GM12878 (cell line): ENCODE measurements around the gene SLC27A5. TPM values are rescaled to one million over a fixed set of nuclear protein-coding genes. Genes with fewer than 3 reads are reported as not detected.
A peak's percentile ranks its signal among the peaks of the same experiment; 100 is the strongest.

ENCODE experiments used
- EGR1 ChIP-seq, 2 experiments: IDR thresholded peaks; 1 replicate in 1 of 2; 2 replicates in 1 of 2; pipeline ENCODE4 v1.6.1; 2011 to 2012; ENCODE audit warnings: low read depth in 2 of 2, low read length in 2 of 2, borderline replicate concordance in 1 of 2, mild to moderate bottlenecking in 1 of 2, moderate library complexity in 1 of 2
- FOS ChIP-seq: IDR thresholded peaks from 3 replicates; pipeline ENCODE4 v1.6.1; 2011; ENCODE audit warnings: borderline replicate concordance; ENCODE audit not compliant: insufficient read length; ENCODE audit errors: extremely low read depth
- GATAD2B ChIP-seq: fragments of 450-650 bp; conservative IDR thresholded peaks from 2 replicates; pipeline ENCODE4 v1.6.1; 2017; ENCODE audit warnings: low read depth, mild to moderate bottlenecking, moderate library complexity
- HCFC1 ChIP-seq: fragments of 150-350 bp; IDR thresholded peaks from 2 replicates; pipeline ENCODE4 v1.6.1; 2014; ENCODE audit warnings: low read length
- HDAC2 ChIP-seq: fragments of 200-600 bp; sonication (generic); IDR thresholded peaks from 2 replicates; pipeline ENCODE4 v1.6.1; 2017
- PML ChIP-seq: IDR thresholded peaks from 2 replicates; pipeline ENCODE4 v1.6.1; 2012; ENCODE audit warnings: low read length, inconsistent platforms
- POLR2A ChIP-seq: IDR thresholded peaks from 2 replicates; pipeline ENCODE4 v1.6.1; 2011; ENCODE audit warnings: low read depth, mild to moderate bottlenecking, low read length
- RBBP5 ChIP-seq: fragments of 200-600 bp; sonication (generic); conservative IDR thresholded peaks from 2 replicates; pipeline ENCODE4 v1.6.1; 2016
- SIN3A ChIP-seq: IDR thresholded peaks from 2 replicates; pipeline ENCODE4 v1.6.1; 2012; ENCODE audit warnings: low read depth, low read length, improper control_type of control experiment
- SREBF1 ChIP-seq: IDR thresholded peaks from 2 replicates; pipeline ENCODE4 v1.6.1; 2012; ENCODE audit warnings: mild to moderate bottlenecking, low read length
- SUPT20H ChIP-seq: IDR thresholded peaks from 2 replicates; pipeline ENCODE4 v1.6.1; 2011; ENCODE audit warnings: low read depth, mild to moderate bottlenecking, low read length, moderate library complexity, borderline replicate concordance; ENCODE audit not compliant: control insufficient read depth
- polyA plus RNA-seq, 11 experiments: library from polyadenylated mRNA; depleted of rRNA in 4 of 11; unstranded in 6 of 11; stranded (reverse) in 5 of 11; fragments of >200 nt; fragmentation: Nextera tagmentation in 4 of 11; fragmentation: Illumina TruSeq in 1 of 11; extraction: Ambion mirVana in 4 of 11; extraction: Trizol in 1 of 11; gene quantifications; 1 replicate in 1 of 11; 2 replicates in 10 of 11; pipeline versions ENCODE4 v1.2.1 to v1.2.3, GENCODE V29; 2011 to 2016; ENCODE audit warnings: inconsistent platforms in 2 of 11, missing spikeins in 2 of 11, low read depth in 1 of 11
- total RNA-seq, 4 experiments: library from RNA; depleted of rRNA in 3 of 4; stranded (reverse); fragments of >200 nt in 3 of 4; fragmentation: Illumina TruSeq in 1 of 4; extraction: Trizol in 1 of 4; gene quantifications; 2 replicates each; pipeline versions ENCODE4 v1.2.1 to v1.2.3, GENCODE V29; 2013 to 2021
- TF ChIP-seq, protein P1 (sequence below): fragments of 450-650 bp; IDR thresholded peaks from 2 replicates; pipeline ENCODE4 v1.6.1; 2016; ENCODE audit warnings: mild to moderate bottlenecking, moderate library complexity, borderline replicate concordance
- TF ChIP-seq, protein P2 (sequence below): fragments of 450-650 bp; IDR thresholded peaks from 2 replicates; pipeline ENCODE4 v1.6.1; 2018; ENCODE audit warnings: mild to moderate bottlenecking, low read depth, moderate library complexity; ENCODE audit not compliant: partially characterized antibody
- TF ChIP-seq, protein P3 (sequence below): fragments of 450-650 bp; IDR thresholded peaks from 2 replicates; pipeline ENCODE4 v1.6.1; 2016; ENCODE audit warnings: mild to moderate bottlenecking
- TF ChIP-seq, protein P4 (sequence below): IDR thresholded peaks from 2 replicates; pipeline ENCODE4 v1.6.1; 2012; ENCODE audit warnings: low read length, inconsistent platforms
- TF ChIP-seq, protein P5 (sequence below), 3 experiments: IDR thresholded peaks in 2 of 3; conservative IDR thresholded peaks in 1 of 3; 2 replicates each; pipeline ENCODE4 v1.5.1; 2011; ENCODE audit warnings: low read depth in 3 of 3, low read length in 3 of 3, mild to moderate bottlenecking in 3 of 3, control low read depth in 2 of 3, moderate library complexity in 2 of 3, inconsistent platforms in 1 of 3, mixed read lengths in 1 of 3; ENCODE audit not compliant: control insufficient read depth in 2 of 3, insufficient read depth in 1 of 3; ENCODE audit errors: extremely low read depth in 1 of 3

The SLC27A5 gene
- total and polyA plus RNA-seq, 10 of the 15 experiments (the other 5 are each of a cell fraction or from before 2014, with no cell fraction given), result 21.2 to 127 (median 31.8) TPM

DNA sequence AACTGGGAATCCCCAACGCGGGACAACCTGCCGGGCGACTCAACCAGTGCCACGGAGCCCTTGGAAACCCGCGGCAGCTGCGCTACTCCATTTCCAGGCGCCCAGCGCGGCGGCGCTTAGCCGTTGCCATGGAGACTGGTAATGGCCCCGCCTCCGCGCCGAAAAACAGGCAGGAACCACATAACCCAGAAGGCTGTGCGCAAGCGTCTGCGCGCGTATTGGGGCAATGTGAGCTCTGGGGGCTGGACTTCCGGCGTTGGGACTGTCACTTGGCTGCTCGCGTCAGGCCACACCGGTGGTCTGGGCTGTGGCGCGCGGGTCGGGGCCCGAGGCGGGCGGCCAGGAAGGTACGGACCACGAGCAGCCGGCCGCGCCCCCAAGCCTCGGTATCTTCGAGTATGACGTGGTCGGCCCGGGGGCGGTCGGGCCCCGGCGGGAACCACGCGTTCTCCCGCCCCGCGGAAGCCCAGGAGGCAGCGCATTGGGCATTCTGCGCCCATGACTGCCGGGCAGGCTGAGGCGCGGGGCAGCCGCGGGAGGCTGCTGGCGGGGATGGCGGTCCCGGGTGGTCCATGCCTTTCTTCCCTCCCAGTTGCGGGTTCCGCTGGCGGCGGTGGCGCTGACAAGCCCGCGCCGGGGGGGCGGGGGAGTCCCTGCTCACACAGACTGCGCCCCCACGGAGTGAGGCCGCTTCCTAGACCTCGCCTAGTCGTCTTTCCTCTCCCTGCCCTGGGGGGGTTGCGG lies 60.3 kb downstream of the SLC27A5 start, which contains the start of gene ZNF324B (continued):
- TF ChIP-seq, protein P1, sequence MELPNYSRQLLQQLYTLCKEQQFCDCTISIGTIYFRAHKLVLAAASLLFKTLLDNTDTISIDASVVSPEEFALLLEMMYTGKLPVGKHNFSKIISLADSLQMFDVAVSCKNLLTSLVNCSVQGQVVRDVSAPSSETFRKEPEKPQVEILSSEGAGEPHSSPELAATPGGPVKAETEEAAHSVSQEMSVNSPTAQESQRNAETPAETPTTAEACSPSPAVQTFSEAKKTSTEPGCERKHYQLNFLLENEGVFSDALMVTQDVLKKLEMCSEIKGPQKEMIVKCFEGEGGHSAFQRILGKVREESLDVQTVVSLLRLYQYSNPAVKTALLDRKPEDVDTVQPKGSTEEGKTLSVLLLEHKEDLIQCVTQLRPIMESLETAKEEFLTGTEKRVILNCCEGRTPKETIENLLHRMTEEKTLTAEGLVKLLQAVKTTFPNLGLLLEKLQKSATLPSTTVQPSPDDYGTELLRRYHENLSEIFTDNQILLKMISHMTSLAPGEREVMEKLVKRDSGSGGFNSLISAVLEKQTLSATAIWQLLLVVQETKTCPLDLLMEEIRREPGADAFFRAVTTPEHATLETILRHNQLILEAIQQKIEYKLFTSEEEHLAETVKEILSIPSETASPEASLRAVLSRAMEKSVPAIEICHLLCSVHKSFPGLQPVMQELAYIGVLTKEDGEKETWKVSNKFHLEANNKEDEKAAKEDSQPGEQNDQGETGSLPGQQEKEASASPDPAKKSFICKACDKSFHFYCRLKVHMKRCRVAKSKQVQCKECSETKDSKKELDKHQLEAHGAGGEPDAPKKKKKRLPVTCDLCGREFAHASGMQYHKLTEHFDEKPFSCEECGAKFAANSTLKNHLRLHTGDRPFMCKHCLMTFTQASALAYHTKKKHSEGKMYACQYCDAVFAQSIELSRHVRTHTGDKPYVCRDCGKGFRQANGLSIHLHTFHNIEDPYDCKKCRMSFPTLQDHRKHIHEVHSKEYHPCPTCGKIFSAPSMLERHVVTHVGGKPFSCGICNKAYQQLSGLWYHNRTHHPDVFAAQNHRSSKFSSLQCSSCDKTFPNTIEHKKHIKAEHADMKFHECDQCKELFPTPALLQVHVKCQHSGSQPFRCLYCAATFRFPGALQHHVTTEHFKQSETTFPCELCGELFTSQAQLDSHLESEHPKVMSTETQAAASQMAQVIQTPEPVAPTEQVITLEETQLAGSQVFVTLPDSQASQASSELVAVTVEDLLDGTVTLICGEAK, result peak; percentile 92
- TF ChIP-seq, protein P2, sequence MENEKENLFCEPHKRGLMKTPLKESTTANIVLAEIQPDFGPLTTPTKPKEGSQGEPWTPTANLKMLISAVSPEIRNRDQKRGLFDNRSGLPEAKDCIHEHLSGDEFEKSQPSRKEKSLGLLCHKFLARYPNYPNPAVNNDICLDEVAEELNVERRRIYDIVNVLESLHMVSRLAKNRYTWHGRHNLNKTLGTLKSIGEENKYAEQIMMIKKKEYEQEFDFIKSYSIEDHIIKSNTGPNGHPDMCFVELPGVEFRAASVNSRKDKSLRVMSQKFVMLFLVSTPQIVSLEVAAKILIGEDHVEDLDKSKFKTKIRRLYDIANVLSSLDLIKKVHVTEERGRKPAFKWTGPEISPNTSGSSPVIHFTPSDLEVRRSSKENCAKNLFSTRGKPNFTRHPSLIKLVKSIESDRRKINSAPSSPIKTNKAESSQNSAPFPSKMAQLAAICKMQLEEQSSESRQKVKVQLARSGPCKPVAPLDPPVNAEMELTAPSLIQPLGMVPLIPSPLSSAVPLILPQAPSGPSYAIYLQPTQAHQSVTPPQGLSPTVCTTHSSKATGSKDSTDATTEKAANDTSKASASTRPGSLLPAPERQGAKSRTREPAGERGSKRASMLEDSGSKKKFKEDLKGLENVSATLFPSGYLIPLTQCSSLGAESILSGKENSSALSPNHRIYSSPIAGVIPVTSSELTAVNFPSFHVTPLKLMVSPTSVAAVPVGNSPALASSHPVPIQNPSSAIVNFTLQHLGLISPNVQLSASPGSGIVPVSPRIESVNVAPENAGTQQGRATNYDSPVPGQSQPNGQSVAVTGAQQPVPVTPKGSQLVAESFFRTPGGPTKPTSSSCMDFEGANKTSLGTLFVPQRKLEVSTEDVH, result no peak
- TF ChIP-seq SUPT20H (no peak), SREBF1 (peak; percentile 43; the same call in 1 of the 2 replicates), HCFC1 (peak; percentile 96), POLR2A (peak; percentile 85), EGR1 (IDR thresholded peaks at IDR 0.05; ENCODE audit: borderline replicate concordance in 1 of 2, low read depth in 2 of 2, low read length in 2 of 2) (peak in 1 of 2 experiments; percentile 29; a peak in 1 of 3 replicates), HDAC2 (no peak), FOS (no peak), SIN3A (peak; percentile 91), PML (no peak), RBBP5 (no peak), GATAD2B (no peak; the same call in 1 of the 2 replicates)
- TF ChIP-seq, protein P3, sequence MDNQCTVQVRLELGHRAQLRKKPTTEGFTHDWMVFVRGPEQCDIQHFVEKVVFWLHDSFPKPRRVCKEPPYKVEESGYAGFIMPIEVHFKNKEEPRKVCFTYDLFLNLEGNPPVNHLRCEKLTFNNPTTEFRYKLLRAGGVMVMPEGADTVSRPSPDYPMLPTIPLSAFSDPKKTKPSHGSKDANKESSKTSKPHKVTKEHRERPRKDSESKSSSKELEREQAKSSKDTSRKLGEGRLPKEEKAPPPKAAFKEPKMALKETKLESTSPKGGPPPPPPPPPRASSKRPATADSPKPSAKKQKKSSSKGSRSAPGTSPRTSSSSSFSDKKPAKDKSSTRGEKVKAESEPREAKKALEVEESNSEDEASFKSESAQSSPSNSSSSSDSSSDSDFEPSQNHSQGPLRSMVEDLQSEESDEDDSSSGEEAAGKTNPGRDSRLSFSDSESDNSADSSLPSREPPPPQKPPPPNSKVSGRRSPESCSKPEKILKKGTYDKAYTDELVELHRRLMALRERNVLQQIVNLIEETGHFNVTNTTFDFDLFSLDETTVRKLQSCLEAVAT, result no peak
- TF ChIP-seq, protein P4, sequence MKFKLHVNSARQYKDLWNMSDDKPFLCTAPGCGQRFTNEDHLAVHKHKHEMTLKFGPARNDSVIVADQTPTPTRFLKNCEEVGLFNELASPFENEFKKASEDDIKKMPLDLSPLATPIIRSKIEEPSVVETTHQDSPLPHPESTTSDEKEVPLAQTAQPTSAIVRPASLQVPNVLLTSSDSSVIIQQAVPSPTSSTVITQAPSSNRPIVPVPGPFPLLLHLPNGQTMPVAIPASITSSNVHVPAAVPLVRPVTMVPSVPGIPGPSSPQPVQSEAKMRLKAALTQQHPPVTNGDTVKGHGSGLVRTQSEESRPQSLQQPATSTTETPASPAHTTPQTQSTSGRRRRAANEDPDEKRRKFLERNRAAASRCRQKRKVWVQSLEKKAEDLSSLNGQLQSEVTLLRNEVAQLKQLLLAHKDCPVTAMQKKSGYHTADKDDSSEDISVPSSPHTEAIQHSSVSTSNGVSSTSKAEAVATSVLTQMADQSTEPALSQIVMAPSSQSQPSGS, result no peak
- TF ChIP-seq, protein P5, sequence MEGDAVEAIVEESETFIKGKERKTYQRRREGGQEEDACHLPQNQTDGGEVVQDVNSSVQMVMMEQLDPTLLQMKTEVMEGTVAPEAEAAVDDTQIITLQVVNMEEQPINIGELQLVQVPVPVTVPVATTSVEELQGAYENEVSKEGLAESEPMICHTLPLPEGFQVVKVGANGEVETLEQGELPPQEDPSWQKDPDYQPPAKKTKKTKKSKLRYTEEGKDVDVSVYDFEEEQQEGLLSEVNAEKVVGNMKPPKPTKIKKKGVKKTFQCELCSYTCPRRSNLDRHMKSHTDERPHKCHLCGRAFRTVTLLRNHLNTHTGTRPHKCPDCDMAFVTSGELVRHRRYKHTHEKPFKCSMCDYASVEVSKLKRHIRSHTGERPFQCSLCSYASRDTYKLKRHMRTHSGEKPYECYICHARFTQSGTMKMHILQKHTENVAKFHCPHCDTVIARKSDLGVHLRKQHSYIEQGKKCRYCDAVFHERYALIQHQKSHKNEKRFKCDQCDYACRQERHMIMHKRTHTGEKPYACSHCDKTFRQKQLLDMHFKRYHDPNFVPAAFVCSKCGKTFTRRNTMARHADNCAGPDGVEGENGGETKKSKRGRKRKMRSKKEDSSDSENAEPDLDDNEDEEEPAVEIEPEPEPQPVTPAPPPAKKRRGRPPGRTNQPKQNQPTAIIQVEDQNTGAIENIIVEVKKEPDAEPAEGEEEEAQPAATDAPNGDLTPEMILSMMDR (IDR thresholded peaks at IDR 0.05 in 2 of 3, conservative IDR thresholded peaks at IDR 0.05 in 1 of 3; ENCODE audit: control insufficient read depth in 2 of 3, extremely low read depth in 1 of 3, insufficient read depth in 1 of 3, low read depth in 3 of 3, low read length in 3 of 3), result no peak
